Brain pericyte (primary cell): ENCODE measurements around the gene PKN1.

ENCODE experiments used
- DNase-seq: peaks from one replicate; pipeline ENCODE4 v3.0.0-alpha.2; 2012; ENCODE audit warnings: low read depth, low spot score

Gene PKN1

DNA sequence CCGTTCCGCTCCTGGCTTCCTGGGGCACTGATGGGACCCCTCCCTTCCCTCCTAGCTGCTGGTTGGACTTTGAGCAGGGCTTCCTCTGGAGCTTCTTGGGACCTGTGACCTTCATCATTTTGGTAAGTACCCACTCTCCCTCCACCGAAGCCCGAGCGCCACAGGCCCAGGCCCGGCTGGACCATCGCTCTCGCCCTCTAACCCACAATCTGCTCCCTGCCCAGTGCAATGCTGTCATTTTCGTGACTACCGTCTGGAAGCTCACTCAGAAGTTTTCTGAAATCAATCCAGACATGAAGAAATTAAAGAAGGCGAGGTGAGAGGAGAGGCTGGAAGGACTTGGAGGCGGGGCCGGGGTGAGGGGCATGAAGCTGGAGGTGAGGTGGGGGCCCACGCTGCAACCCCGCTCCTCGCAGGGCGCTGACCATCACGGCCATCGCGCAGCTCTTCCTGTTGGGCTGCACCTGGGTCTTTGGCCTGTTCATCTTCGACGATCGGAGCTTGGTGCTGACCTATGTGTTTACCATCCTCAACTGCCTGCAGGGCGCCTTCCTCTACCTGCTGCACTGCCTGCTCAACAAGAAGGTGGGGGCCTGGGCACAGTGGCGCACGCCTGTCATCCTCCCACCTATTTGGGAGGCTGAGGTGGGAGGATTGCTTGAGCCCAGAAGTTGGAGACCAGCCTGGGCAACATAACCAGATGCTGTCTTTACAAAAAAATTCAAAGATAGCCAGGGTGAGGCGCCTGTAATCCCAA is 26.3 kb upstream of the PKN1 start:
- DNase-seq = no peak

DNA sequence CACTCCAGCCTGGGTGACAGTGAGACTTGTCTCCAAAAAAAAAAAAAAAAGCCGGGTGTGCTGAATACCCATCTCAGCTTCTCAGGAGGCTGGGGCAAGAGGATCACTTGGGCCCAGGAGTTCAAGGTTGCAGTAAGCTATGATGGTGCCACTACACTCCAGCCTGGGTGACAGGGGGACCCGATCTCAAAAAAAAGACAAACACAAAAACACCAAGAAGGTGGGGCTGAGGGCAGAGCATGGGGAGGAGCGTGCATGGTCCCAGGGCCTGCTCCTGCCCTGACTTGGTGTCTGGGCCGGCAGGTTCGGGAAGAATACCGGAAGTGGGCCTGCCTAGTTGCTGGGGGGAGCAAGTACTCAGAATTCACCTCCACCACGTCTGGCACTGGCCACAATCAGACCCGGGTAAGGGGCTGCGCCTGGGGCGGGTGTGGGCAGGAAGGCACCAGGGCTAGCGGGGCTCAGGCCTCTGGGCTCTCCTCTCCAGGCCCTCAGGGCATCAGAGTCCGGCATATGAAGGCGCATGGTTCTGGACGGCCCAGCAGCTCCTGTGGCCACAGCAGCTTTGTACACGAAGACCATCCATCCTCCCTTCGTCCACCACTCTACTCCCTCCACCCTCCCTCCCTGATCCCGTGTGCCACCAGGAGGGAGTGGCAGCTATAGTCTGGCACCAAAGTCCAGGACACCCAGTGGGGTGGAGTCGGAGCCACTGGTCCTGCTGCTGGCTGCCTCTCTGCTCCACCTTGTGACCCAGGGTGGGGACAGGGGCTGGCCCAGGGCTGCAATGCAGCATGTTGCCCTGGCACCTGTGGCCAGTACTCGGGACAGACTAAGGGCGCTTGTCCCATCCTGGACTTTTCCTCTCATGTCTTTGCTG is 25.3 kb upstream of the PKN1 start:
- no peak for DNase-seq

DNA sequence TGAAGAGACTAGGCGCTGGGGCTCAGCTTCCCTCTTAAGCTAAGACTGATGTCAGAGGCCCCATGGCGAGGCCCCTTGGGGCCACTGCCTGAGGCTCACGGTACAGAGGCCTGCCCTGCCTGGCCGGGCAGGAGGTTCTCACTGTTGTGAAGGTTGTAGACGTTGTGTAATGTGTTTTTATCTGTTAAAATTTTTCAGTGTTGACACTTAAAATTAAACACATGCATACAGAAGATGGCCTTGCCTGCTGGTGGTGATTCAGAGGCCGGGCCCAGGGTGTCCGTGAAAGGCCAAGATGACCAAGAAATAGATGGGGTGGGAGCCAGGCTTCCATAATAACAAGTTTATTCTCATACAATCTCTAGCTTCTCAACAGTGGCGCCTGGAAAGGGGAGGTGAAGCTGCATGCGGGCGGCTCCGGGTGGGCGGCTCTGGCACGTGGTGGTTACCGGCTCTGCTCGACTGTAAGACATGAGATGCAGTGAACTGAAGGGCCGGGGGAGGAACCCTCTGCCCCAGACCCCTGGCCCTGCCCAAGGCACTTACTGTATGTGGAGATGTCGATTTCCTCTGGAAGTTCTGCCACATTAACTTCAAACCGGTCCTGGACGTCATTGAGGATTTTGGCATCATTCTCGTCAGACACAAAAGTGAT is 24.5 kb upstream of the PKN1 start:
- DNase-seq = no peak

DNA sequence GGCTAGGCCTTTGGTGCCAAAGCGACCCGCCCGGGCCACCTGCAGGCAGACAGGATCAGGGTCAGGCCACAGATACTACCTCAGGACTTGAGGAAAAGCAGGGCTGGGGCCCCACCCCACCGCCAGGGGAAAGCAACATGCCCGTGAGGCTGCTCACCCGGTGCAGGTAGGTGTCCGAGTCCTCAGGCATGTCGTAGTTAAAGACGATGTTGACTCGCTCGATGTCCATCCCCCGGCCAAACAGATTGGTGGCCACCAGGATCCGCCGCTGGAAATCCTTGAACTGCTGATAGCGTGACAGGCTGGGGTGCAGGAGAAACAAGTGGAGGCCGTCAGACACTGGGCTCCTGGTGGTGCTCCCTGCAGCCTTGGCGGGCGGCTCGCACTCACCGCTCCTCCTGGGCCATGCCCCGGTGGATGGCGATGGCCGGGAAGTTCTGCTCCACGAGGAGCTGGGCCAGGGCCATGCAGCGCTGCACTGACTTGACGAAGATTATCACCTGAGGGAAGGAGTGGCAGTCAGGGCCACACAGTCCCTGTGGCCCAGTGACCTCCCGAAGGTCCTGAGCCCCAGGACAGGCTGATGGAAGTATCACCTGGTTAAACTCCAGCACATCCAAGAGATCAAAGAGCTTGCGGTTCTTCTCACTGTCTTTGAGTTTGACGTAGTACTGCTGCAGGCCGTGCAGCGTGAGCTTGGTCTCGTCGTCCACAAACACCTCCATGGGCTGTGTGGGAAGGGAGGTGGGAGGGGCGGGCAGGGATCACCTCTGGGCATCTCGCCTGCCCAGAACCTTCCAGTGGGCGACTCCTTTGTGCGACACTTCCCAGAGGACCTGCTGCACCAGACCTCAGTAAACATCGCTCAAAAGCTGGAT is 23.7 kb upstream of the PKN1 start:
- DNase-seq = no peak

DNA sequence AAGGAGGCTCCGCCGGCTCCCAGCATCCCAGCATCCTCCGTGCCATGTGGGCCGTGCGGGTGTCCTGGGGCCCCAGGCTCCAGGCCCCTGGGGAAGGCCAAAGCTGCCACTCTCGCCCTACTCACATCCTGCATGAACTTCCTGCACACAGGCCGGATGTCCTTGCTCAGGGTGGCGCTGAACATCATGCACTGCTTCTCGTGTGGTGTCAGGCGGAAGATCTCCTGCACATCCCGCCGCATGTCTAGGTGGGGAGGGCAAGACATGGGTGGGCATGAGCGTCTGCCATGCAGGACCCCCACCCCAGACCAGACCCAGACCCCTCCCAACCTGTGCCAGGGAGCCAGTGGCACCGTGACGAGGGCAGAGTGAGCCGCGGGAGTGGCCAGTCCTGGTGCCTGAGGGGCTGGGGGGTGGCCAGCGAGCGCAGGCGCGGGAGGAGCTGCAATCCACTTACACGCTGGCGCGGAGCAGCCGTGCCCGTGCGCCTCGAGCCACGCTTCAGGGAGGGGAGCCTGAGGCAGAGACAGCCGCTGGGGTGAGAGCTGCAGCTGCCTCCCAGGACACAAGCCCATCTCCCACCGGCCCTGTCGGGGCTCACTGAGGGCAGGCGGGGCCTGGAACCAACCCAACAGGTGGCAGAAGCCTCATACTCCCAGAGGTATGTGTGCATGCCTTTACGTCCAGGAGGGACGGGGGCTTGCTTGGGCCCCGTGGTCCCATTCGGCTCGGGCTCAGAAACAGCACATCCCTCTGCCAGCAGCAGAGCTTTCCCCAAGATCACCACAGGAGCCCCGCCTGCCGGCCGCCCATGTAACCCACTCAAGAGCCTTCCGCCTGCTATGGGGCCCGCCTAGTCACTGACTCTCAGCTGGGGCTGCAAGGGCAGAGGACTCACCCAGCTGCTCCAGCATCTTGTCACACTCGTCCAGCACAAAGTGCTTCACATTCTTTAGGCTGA is 22.7 kb upstream of the PKN1 start:
- no peak for DNase-seq

GRCh38 chr19:14411161-14411937 is 21.8 kb upstream of the PKN1 start:
- no peak for DNase-seq

DNA sequence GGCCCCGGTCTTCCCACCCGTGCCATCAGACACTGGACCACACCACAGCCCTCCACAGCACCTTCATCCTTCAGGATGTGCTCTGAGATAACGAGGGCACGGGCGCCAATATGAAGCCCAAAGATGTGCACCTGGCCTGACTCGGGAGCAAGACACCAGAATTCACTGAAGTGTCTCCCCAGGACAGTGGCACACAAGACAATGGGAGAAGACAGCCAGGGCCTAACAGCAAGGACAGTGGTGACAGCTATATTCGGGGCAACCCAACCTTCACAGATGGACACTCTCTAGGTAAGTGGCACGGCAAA is 21.2 kb upstream of the PKN1 start:
- DNase-seq = no peak

DNA sequence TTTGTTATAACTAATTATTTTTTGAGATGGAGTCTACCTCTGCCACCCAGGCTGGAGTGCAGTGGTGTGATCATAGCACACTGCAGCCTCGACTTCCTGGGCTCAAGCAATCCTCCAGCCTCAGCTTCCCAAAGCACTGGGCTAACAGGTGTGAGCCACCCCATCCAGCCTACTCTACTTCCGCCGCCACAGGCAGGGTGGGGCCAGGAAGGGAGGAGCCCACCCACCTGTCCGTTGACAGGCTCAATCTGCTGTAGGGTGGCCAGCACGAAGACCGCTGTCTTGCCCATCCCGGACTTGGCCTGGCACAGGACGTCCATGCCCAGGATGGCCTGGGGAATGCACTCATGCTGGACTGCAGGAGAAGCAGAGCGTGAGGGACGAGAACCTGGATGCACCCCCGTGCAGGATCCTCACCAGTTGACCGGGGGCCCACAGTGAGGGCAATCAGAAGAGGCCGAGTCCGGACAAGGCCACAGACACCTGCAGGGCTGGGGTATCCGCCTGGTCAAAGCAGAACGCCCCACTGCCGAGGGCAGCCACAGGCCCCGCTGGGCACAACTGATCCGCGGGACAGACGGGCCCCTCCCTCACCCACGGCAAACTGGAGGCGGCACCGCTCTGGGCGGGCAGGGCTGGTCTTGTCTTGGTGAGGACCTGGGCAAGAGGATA is 20.6 kb upstream of the PKN1 start:
- DNase-seq = no peak

GRCh38 chr19:14412996-14413692 is 20.0 kb upstream of the PKN1 start:
- DNase-seq = no peak

- DNase-seq = peak; percentile 45
These were observed 19.4 kb upstream of the PKN1 start for GRCh38 chr19:14413693-14414181.

DNA sequence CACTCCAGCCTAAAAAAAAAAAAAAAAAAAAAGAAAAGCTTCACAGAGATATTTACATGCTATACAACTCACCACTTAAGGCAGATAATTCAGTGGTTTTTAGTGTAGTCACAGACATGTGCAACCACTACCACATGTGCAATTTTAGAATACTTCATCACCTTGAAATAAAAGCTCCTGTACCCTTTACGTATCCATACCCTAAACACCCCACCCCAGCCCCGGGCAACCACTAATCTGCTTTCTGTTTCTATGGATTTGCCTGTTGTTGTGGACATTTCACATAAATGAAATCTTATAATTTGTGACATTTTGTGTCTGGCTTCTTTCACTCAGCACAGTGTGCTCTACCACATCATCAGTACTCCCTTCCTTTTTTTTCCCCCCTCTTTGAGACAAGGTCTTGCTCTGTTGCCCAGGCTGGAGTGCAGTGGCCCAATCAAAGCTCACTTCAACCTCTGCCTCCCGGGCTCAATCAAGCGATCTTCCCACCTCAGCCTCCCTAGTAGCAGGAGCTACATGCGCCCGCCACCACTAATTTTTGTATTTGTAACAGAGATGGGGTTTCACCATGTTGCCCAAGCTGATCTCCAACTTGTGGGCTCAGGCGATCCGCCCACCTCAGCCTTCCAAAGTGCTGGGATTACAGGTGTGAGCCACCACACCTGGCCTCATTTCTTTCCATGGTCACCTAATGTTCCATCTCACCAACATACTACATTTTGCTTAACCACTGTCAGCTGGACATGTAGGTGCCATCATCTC is 18.0 kb upstream of the PKN1 start:
- no peak for DNase-seq

DNA sequence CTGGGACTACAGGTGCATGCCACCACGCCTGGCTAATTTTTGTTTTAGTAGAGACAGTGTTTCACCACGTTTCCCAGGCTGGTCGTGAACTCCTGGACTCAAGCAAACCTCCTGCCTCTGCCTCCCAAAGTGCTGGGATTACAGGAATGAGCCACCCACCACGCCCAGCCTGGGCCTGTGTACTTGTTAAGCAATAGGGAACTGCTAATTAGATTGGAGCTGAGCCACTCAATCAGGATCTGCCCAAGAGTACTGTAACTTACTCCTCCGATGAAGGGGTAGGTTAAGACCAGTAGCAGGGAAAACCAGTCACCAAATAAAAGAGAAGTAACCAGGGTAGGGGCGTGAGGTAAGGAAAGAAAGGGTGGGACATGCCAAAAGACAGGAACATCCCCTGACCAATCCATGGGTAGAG is 16.3 kb upstream of the PKN1 start:
- DNase-seq = no peak

- DNase-seq = no peak
These were observed 14.3 kb upstream of the PKN1 start for GRCh38 chr19:14418856-14419105.

- peak; percentile 98 for DNase-seq
These were observed 13.8 kb upstream of the PKN1 start, which contains the start of gene DDX39A for GRCh38 chr19:14419106-14419813. Gene DDX39A (minus strand): TSS chr19:14419341. CDS start chr19:14413220, 6,121 bp downstream.

DNA sequence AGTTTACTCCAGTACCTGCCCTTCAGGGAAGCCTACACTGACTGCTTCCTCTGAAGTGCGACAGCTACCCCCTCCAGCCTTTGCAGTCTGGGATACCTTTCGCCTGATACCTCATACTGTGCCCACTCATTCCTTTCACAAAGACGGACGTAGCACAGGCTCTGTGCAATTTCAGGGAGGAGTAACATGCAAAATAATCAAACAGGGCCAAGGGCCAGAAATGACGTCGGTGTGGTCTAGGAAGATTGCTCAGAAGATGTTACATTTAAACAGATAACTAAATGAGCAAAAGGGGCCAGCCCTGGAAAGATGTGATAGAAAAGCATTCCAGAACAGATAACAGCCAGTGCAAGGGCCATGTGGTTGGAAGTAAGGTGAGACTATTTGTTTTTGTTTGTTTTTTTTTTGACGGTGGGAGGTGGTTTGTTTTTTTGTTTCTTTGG is 7.4 kb upstream of the PKN1 start:
- DNase-seq = no peak

DNA sequence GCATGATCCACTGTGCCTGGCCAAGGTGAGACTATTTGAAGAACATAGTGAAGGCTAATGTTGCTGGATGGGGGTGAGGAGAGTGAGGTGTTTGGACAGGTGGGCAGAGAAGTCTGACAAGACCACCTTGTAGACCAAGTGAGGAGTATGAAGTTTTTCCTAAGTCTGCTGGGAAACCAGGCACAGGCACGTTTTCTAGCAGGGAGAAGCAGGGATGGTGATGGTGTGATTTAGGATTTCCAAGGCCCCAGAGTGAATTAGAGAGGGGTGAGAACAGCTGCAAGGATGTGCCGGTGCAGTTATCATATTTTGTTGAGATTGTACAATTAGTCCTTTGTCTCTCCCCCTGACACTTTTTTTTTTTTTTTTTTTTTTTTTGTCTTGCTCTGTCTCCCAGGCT is 5.6 kb upstream of the PKN1 start:
- no peak for DNase-seq

DNA sequence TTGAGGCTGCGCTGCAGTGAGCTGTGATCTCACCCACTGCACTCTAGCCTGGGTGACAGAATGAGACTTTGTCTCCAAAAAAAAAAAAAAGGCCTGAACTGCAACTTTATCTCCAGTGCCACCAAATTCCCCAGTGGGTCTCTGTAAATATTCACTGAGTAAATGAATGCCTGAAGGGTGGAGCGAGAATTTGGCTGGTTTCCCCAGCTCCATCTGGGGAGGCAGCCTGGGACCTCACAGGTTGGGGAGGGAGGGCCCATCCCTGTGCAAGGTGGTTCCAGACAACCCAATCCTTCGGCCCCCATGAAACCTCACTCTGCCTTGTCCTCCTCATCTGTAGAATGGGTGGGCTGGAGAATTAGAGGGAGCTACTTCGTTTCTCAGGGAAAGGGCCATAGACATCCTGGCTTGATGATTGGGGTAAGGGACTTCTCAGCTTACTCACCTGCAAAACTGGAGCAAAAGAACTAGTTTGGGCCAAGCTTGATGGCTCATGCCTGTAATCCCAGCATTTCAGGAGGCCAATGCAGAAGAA is 4.2 kb upstream of the PKN1 start:
- DNase-seq = no peak
